Measurements from ENCODE around the gene CCNJ. TPM values are rescaled to one million over a fixed set of nuclear protein-coding genes. Genes with fewer than 3 reads are reported as not detected.

The CCNJ gene
- total and polyA plus RNA-seq, 2 of the 13 experiments (the other 11 are each of a cell fraction or from before 2014, with no cell fraction given): 14.1 to 21.5 TPM

- no peak; the same call in none of the 2 replicates for TF ChIP-seq ZNF556 (CRISPR knock-in tag; IDR thresholded peaks at IDR 0.05; ENCODE audit: borderline replicate concordance)
- TF ChIP-seq MTF2 (CRISPR knock-in tag; IDR thresholded peaks at IDR 0.05; ENCODE audit: borderline replicate concordance): no peak
- TF ChIP-seq ZNF274 (CRISPR knock-in tag; IDR thresholded peaks at IDR 0.05): peak; percentile 77
- TF ChIP-seq, protein P1, sequence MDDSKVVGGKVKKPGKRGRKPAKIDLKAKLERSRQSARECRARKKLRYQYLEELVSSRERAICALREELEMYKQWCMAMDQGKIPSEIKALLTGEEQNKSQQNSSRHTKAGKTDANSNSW (CRISPR knock-in tag; IDR thresholded peaks at IDR 0.05; ENCODE audit: borderline replicate concordance): no peak
- TF ChIP-seq RFXANK (CRISPR knock-in tag; IDR thresholded peaks at IDR 0.05): no peak
- TF ChIP-seq ZNF557 (CRISPR knock-in tag; IDR thresholded peaks at IDR 0.05): no peak
- TF ChIP-seq EP300 (IDR thresholded peaks at IDR 0.05; ENCODE audit: low read depth in 2 of 2, low read length in 2 of 2): peak; percentile 39 to 57; a peak in 3 of 4 replicates
- peak; percentile 17; the same call in 1 of the 2 replicates for TF ChIP-seq EP300 (CRISPR knock-in tag; IDR thresholded peaks at IDR 0.05; ENCODE audit: borderline replicate concordance)
- TF ChIP-seq KLF12 (CRISPR knock-in tag; IDR thresholded peaks at IDR 0.05; ENCODE audit: borderline replicate concordance): no peak
- TF ChIP-seq JUNB (CRISPR knock-in tag; IDR thresholded peaks at IDR 0.05; ENCODE audit: borderline replicate concordance): peak; percentile 27; the same call in 1 of the 2 replicates
- TF ChIP-seq MAF1 (CRISPR knock-in tag; IDR thresholded peaks at IDR 0.05; ENCODE audit: borderline replicate concordance): peak; percentile 78; the same call in 1 of the 2 replicates
- TF ChIP-seq ZNF24 (IDR thresholded peaks at IDR 0.05): no peak
- peak; percentile 45; the same call in 1 of the 2 replicates for TF ChIP-seq TRAFD1 (CRISPR knock-in tag; IDR thresholded peaks at IDR 0.05; ENCODE audit: borderline replicate concordance)
- TF ChIP-seq HMGXB3 (CRISPR knock-in tag; IDR thresholded peaks at IDR 0.05; ENCODE audit: borderline replicate concordance): peak; percentile 42; the same call in 1 of the 2 replicates
- TF ChIP-seq ZNF644 (CRISPR knock-in tag; IDR thresholded peaks at IDR 0.05; ENCODE audit: low read depth): peak; percentile 78
- 0 out of 2 replicates have a peak, but pooled peaks have one; percentile 66 for TF ChIP-seq ZFP1 (CRISPR knock-in tag; IDR thresholded peaks at IDR 0.05)
- TF ChIP-seq, protein P2, sequence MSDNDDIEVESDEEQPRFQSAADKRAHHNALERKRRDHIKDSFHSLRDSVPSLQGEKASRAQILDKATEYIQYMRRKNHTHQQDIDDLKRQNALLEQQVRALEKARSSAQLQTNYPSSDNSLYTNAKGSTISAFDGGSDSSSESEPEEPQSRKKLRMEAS (IDR thresholded peaks at IDR 0.05): peak; percentile 79; the same call in 1 of the 2 replicates
- no peak for TF ChIP-seq ZSCAN12 (CRISPR knock-in tag; IDR thresholded peaks at IDR 0.05)
- TF ChIP-seq, protein P3, sequence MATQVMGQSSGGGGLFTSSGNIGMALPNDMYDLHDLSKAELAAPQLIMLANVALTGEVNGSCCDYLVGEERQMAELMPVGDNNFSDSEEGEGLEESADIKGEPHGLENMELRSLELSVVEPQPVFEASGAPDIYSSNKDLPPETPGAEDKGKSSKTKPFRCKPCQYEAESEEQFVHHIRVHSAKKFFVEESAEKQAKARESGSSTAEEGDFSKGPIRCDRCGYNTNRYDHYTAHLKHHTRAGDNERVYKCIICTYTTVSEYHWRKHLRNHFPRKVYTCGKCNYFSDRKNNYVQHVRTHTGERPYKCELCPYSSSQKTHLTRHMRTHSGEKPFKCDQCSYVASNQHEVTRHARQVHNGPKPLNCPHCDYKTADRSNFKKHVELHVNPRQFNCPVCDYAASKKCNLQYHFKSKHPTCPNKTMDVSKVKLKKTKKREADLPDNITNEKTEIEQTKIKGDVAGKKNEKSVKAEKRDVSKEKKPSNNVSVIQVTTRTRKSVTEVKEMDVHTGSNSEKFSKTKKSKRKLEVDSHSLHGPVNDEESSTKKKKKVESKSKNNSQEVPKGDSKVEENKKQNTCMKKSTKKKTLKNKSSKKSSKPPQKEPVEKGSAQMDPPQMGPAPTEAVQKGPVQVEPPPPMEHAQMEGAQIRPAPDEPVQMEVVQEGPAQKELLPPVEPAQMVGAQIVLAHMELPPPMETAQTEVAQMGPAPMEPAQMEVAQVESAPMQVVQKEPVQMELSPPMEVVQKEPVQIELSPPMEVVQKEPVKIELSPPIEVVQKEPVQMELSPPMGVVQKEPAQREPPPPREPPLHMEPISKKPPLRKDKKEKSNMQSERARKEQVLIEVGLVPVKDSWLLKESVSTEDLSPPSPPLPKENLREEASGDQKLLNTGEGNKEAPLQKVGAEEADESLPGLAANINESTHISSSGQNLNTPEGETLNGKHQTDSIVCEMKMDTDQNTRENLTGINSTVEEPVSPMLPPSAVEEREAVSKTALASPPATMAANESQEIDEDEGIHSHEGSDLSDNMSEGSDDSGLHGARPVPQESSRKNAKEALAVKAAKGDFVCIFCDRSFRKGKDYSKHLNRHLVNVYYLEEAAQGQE (IDR thresholded peaks at IDR 0.05; ENCODE audit: borderline replicate concordance in 1 of 2, low read depth in 1 of 2, low read length in 2 of 2): no peak
Observed at GRCh38 chr10:96089670-96090462, 46.5 kb downstream of the CCNJ start (continued).

All from HepG2 (cell line).